ENCODE measurements around the gene EFTUD2.
A peak's percentile ranks its signal among the peaks of the same experiment; 100 is the strongest.
"Not testable (repeated sequence)": the region's sequence is repeated elsewhere in the genome, so short reads cannot be mapped to it uniquely, and the experiment has no call there.

Gene EFTUD2

DNA sequence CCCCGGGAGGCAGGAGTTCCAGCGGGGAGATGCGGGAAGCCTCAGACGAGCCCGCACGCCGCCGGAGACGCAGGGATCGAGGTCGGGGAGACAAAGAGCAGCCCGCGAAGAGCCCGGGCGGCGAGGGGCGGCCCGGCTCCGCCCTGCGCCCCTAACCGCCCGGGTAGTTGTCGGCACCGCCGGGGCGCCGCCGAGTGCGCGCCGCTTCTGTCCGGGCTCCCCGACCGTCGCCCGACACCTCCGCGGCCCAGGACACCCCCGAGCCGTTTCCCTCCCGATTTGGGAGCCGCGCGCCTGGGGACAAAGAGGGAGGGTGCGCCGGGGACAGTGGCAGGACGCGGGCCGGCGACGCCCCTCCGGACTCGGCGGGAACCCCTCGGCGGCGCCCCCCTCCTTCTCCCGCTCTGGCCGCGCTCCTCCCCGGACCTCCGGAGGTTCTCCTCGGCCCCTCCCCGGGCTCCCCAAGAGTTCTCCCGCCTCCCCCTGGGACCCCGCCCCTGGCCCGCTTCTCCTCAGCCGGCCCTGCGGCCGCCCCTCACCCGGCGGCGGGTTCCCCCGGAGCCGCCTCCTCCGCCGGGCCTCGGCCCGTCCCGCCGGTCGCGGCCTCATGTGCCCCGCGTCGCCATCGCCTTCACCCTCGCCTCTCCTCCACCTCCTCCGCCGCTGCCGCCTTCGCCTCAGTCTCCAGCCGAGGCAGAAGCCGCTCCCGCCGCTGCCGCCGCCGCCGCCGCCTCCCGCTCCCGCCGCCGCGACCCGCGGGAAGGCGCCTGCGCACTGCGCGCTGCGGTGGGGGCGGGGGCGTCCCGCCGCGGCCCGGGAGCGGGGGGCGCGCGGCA, 69.5 kb downstream of the EFTUD2 start, which contains the start of gene GJC1:
Gene GJC1 (minus strand): TSS at position 765 of the 836 bp plus-strand sequence. CDS start 24,470 bp downstream, outside the sequence.
- no CpG with 5 or more reads among the region's 123 CpGs for WGBS (ENCODE audit: insufficient coverage, insufficient read length)
- Histone ChIP-seq H3K4me1 (ENCODE audit: control insufficient read depth, insufficient read depth, low read length) (no peaks in the 10 kb centered on the region), H3K36me3 (ENCODE audit: control insufficient read depth, insufficient read depth, low read length) (no peaks in the 10 kb centered on the region), H3K27me3 (ENCODE audit: control insufficient read depth, insufficient read depth, low read length) (no peaks in the 10 kb centered on the region), H3K9me3 (ENCODE audit: control insufficient read depth, insufficient read depth, low read length) (no peaks in the 10 kb centered on the region), H3K4me3 (ENCODE audit: low read length) (peak within 1 kb of the TSS; percentile 96), H3K27ac (ENCODE audit: low read length) (no peak within 1 kb of the TSS)
- DNase-seq (ENCODE audit: low read depth, low spot score) = no peak

DNA sequence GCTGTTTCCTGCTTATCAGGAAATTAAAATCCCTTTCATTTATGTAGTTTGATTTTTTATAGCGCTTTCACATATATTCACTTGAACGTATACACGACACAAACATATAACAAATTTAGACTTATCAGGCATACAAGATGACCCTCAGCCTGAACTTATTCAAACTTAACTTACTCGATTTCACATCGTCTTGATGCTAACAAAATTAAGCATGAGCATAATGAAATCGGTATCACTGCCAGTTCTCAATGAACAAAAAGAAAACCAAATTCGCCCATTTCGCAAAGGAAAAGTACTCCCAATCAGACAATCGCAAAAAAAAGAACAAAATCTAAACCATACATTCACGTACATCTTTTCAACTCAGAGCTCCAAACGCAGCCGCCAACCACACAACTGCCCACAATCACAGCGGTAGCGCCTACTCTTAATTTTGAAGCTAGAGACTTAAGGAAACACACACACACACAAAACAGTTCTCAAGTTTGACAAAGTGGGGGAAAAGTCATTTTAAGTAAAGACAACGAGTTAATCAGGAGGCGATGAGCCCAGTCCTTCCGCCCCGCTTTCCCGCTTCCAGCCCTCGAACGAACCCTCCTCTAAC, 70.2 kb downstream of the EFTUD2 start:
- H3K27ac ChIP-seq (ENCODE audit: low read length) = no peak overlapping the region
- no peak for DNase-seq (ENCODE audit: low read depth, low spot score)
- no peaks in the 10 kb centered on the region for H3K27me3 ChIP-seq (ENCODE audit: control insufficient read depth, insufficient read depth, low read length)
- no peaks in the 10 kb centered on the region for H3K9me3 ChIP-seq (ENCODE audit: control insufficient read depth, insufficient read depth, low read length)
- H3K36me3 ChIP-seq (ENCODE audit: control insufficient read depth, insufficient read depth, low read length) = no peaks in the 10 kb centered on the region
- no peaks in the 10 kb centered on the region for H3K4me1 ChIP-seq (ENCODE audit: control insufficient read depth, insufficient read depth, low read length)
- WGBS (ENCODE audit: insufficient coverage, insufficient read length) = no CpG with 5 or more reads among the region's 21 CpGs
- peak overlapping the region; percentile 96 for H3K4me3 ChIP-seq (ENCODE audit: low read length)

DNA sequence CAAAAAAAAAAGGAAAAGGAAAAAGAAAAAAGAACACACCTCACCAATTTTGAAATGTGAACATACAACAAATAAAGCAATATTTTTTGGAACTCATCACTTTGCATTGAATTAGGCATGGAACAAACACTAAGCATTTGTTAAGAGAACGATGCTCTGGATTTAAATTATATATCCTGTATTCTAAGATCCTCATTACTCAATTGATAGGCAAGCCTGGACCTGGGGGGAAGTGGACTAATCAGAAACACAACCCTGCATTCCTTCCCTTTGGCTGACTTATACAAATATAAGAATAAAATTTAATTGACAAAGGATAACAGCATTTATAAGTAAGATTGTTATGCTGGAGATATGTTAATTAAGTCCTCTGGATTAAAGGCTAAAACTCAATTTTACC, 71.4 kb downstream of the EFTUD2 start:
- no peak overlapping the region for H3K27ac ChIP-seq (ENCODE audit: low read length)
- no peaks in the 10 kb centered on the region for H3K9me3 ChIP-seq (ENCODE audit: control insufficient read depth, insufficient read depth, low read length)
- H3K4me1 ChIP-seq (ENCODE audit: control insufficient read depth, insufficient read depth, low read length) = no peaks in the 10 kb centered on the region
- WGBS (ENCODE audit: insufficient coverage, insufficient read length) = no CpG with 5 or more reads among the region's 1 CpG
- no peaks in the 10 kb centered on the region for H3K36me3 ChIP-seq (ENCODE audit: control insufficient read depth, insufficient read depth, low read length)
- H3K27me3 ChIP-seq (ENCODE audit: control insufficient read depth, insufficient read depth, low read length) = no peaks in the 10 kb centered on the region
- no peak for DNase-seq (ENCODE audit: low read depth, low spot score)
- H3K4me3 ChIP-seq (ENCODE audit: low read length) = no peak overlapping the region

DNA sequence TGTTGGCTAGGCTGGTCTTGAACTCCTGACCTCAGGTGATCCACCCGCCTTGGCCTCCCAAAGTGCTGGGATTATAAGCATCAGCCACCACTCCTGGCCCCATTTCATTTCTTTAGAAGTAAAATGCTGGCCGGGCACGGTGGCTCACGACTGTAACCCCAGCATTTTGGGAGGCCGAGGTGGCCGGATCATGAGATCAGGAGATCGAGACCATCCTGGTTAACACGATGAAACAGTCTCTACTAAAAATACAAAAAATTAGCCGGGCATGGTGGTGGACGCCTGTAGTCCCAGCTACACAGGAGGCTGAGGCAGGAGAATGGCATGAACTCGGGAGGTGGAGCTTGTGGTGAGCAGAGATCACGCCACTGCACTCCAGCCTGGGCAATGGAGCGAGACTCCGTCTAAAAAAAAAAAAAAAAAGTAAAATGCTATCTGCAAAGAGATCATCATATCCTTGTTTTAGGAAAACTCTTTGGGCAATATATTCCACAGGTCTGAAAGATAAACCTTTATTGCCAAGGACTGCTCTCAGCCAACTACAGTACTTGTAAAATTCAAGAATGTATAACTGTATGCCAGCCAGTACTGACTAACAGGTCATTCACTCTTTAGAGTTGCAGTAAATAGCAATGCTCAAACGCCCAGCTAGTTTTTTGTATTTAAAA, 73.0 kb downstream of the EFTUD2 start:
- no peaks in the 10 kb centered on the region for H3K36me3 ChIP-seq (ENCODE audit: control insufficient read depth, insufficient read depth, low read length)
- DNase-seq (ENCODE audit: low read depth, low spot score) = no peak
- H3K9me3 ChIP-seq (ENCODE audit: control insufficient read depth, insufficient read depth, low read length) = no peaks in the 10 kb centered on the region
- no peak overlapping the region for H3K27ac ChIP-seq (ENCODE audit: low read length)
- no peaks in the 10 kb centered on the region for H3K27me3 ChIP-seq (ENCODE audit: control insufficient read depth, insufficient read depth, low read length)
- no CpG with 5 or more reads among the region's 15 CpGs for WGBS (ENCODE audit: insufficient coverage, insufficient read length)
- no peak overlapping the region for H3K4me3 ChIP-seq (ENCODE audit: low read length)
- H3K4me1 ChIP-seq (ENCODE audit: control insufficient read depth, insufficient read depth, low read length) = no peaks in the 10 kb centered on the region

DNA sequence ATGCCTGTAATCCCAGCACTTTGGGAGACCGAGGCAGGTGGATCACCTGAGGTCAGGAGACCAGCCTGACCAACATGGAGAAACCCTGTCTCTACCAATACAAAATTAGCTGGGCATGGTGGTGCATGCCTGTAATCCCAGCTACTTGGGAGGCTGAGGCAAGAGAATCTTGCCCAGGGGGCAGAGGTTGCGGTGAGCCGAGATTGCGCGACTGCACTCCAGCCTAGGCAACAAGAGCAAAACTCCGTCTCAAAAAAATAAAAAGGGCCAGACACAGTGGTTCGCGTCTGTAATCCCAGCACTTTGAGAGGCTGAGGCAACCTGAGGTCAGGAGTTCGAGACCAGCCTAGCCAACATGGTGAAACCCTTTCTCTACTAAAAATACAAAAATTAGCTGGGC, 74.0 kb downstream of the EFTUD2 start:
- not testable (repeated sequence) for H3K27ac ChIP-seq (ENCODE audit: low read length); H3K36me3 ChIP-seq (ENCODE audit: control insufficient read depth, insufficient read depth, low read length); H3K4me1 ChIP-seq (ENCODE audit: control insufficient read depth, insufficient read depth, low read length); H3K9me3 ChIP-seq (ENCODE audit: control insufficient read depth, insufficient read depth, low read length); DNase-seq (ENCODE audit: low read depth, low spot score); H3K4me3 ChIP-seq (ENCODE audit: low read length); H3K27me3 ChIP-seq (ENCODE audit: control insufficient read depth, insufficient read depth, low read length)
- WGBS (ENCODE audit: insufficient coverage, insufficient read length) = no CpG with 5 or more reads among the region's 9 CpGs

DNA sequence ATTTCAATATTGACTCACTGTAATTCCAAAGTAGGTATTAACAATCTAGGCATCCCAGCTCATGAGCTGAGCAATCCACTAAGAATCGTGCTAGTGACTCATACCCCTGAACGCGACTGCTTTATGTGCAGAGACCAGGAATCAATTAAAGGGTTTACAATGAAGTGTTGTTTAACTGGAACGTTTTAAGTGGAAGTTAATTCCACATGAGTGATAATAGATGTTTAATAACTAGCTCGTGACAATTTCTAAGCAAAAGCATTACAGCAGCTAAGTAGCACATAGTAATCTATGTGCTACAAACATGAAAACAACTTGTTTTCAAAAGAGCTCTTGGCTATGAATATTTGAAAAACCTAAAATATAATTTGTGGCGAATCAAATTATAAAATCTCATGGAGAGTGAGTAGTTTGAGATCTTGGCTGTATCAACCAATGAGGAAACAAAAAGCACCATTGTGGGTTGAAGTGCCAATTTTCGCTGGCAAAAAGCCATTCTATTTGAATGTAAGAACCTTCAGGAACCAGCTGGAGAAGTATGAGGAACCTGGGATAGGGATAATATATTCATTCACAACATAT, 78.5 kb downstream of the EFTUD2 start:
- Histone ChIP-seq H3K4me1 (ENCODE audit: control insufficient read depth, insufficient read depth, low read length) (no peaks in the 10 kb centered on the region), H3K9me3 (ENCODE audit: control insufficient read depth, insufficient read depth, low read length) (no peaks in the 10 kb centered on the region), H3K36me3 (ENCODE audit: control insufficient read depth, insufficient read depth, low read length) (no peaks in the 10 kb centered on the region), H3K4me3 (ENCODE audit: low read length) (no peak overlapping the region), H3K27ac (ENCODE audit: low read length) (no peak overlapping the region), H3K27me3 (ENCODE audit: control insufficient read depth, insufficient read depth, low read length) (no peaks in the 10 kb centered on the region)
- no CpG with 5 or more reads among the region's 7 CpGs for WGBS (ENCODE audit: insufficient coverage, insufficient read length)
- no peak for DNase-seq (ENCODE audit: low read depth, low spot score)

DNA sequence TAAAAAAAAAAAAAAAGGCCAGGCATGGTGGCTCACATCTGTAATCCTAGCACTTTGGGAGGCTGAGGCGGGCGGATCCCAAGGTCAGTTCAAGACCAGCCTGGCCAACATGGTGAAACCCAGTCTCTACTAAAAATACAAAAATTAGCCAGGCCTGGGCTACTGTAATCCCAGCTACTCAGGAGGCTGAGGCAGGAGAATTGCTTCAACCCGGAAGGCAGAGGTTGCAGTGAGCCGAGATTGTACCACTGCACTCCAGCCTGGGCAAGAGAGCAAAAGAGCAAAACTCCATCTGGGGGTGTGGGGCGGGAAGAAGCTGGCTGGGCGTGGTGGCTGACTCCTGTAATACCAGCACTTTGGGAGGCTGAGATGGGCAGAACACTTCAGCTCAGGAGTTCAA, 80.7 kb downstream of the EFTUD2 start:
- not testable (repeated sequence) for H3K4me3 ChIP-seq (ENCODE audit: low read length); H3K4me1 ChIP-seq (ENCODE audit: control insufficient read depth, insufficient read depth, low read length); H3K27me3 ChIP-seq (ENCODE audit: control insufficient read depth, insufficient read depth, low read length); H3K36me3 ChIP-seq (ENCODE audit: control insufficient read depth, insufficient read depth, low read length); DNase-seq (ENCODE audit: low read depth, low spot score); H3K9me3 ChIP-seq (ENCODE audit: control insufficient read depth, insufficient read depth, low read length); H3K27ac ChIP-seq (ENCODE audit: low read length)
- no CpG with 5 or more reads among the region's 6 CpGs for WGBS (ENCODE audit: insufficient coverage, insufficient read length)

DNA sequence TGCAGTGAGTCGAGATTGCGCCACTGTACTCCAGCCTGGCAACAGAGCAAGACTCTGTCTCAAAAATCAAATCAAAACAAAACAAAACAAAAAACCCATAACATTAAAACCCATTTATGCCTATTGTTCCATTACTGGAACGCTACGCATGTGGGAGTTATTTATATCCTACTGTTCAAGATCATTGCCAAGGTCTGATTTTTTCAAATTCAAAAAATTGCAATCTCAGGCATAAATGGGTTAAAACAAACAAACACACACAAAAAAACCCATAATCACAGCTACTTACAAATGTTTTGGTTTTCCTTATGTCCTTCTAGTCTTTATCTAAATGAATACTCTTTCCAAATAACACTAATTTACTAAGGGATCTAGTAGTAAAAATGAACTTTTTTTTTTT, 87.0 kb downstream of the EFTUD2 start:
- Histone ChIP-seq H3K27me3 (ENCODE audit: control insufficient read depth, insufficient read depth, low read length) (no peaks in the 10 kb centered on the region), H3K27ac (ENCODE audit: low read length) (no peak overlapping the region), H3K36me3 (ENCODE audit: control insufficient read depth, insufficient read depth, low read length) (no peaks in the 10 kb centered on the region), H3K4me1 (ENCODE audit: control insufficient read depth, insufficient read depth, low read length) (no peaks in the 10 kb centered on the region), H3K9me3 (ENCODE audit: control insufficient read depth, insufficient read depth, low read length) (no peaks in the 10 kb centered on the region), H3K4me3 (ENCODE audit: low read length) (no peak overlapping the region)
- no peak for DNase-seq (ENCODE audit: low read depth, low spot score)
- 100% methylated on average over 2 of the region's 4 CpGs for WGBS (ENCODE audit: insufficient coverage, insufficient read length)

DNA sequence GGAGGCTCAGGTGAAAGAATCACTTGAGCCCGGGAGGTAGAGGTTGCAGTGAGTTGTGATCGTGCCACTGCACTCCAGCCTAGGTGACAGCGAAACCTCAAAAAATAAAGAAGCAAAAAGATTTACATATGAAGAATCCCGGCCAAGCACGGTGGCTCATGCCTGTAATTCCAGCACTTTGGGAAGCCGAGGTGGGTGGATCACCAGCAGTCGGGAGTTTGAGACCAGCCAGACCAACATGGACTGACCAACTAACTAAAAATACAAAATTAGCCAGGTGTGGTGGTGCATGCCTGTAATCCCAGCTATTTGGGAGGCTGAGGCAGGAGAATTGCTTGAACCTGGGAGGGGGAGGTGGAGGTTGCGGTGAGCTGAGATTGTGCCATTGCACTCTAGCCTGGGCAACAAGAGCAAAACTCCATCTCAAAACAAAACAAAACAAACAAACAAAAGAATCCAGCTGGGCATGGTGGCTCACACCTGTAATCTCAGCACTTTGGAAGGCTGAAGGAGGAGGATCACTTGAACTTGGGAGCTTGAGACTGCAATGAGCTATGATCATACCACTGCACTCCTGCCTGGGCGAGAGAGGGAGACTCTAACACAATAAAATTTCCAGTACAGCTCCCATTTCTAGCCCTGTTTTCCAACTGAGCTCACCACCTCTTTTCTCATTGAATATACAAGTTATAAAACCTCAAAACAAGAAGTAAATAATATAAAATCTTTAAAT, 90.4 kb downstream of the EFTUD2 start:
- H3K4me1 ChIP-seq (ENCODE audit: control insufficient read depth, insufficient read depth, low read length); H3K27ac ChIP-seq (ENCODE audit: low read length); H3K27me3 ChIP-seq (ENCODE audit: control insufficient read depth, insufficient read depth, low read length); H3K9me3 ChIP-seq (ENCODE audit: control insufficient read depth, insufficient read depth, low read length); H3K4me3 ChIP-seq (ENCODE audit: low read length); DNase-seq (ENCODE audit: low read depth, low spot score): not testable (repeated sequence)
- peaks cover 13% of the 10 kb centered on the region for H3K36me3 ChIP-seq (ENCODE audit: control insufficient read depth, insufficient read depth, low read length)
- WGBS (ENCODE audit: insufficient coverage, insufficient read length) = no CpG with 5 or more reads among the region's 9 CpGs

DNA sequence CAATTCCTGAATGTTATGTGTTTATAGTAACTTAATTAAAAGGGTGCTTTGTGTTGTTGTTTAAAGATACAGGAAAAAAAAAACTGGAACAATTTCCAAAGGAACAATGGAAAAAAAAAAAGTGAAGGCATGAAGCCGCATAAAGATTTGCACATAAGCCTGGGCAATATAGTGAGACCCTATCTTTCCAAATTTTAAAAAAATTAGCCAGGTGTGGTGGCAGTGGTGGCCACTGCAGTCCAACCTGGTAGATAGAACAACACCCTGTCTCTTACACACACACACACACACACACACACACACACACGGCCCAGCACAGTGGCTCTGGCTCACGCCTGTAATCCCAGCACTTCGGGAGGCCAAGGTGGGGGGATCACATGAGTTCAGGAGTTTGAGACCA, 91.1 kb downstream of the EFTUD2 start:
- no peaks in the 10 kb centered on the region for H3K4me1 ChIP-seq (ENCODE audit: control insufficient read depth, insufficient read depth, low read length)
- no CpG with 5 or more reads among the region's 4 CpGs for WGBS (ENCODE audit: insufficient coverage, insufficient read length)
- no peaks in the 10 kb centered on the region for H3K9me3 ChIP-seq (ENCODE audit: control insufficient read depth, insufficient read depth, low read length)
- no peak for DNase-seq (ENCODE audit: low read depth, low spot score)
- no peak overlapping the region for H3K27ac ChIP-seq (ENCODE audit: low read length)
- H3K27me3 ChIP-seq (ENCODE audit: control insufficient read depth, insufficient read depth, low read length) = no peaks in the 10 kb centered on the region
- no peak overlapping the region for H3K4me3 ChIP-seq (ENCODE audit: low read length)
- H3K36me3 ChIP-seq (ENCODE audit: control insufficient read depth, insufficient read depth, low read length) = peaks cover 13% of the 10 kb centered on the region
